Activated CD8-positive, alpha-beta T cell treated with anti-CD3 and anti-CD28 coated beads for 36 hours (primary cell): ENCODE data around the gene GIMAP5. TPM values are rescaled to one million over a fixed set of nuclear protein-coding genes. Genes with fewer than 3 reads are reported as not detected.
A peak's percentile ranks its signal among the peaks of the same experiment; 100 is the strongest.

Experiments used
- ATAC-seq: fragments of 200-7000 bp; cut with Tn5 transposase; one replicate; pipeline ENCODE4 v1.10.0; 2021; ENCODE audit warnings: mild to moderate bottlenecking, moderate library complexity
- CTCF ChIA-PET: fragments of 350-600 bp; sonication (Branson Sonifier 250); formaldehyde crosslinking; loops from one replicate; lab custom pipeline; 2021; ENCODE audit warnings: antibody characterized with exemption; lab: Charles Lee
- POLR2A ChIA-PET: fragments of 350-600 bp; sonication (Branson Sonifier 250); formaldehyde crosslinking; loops from one replicate; lab custom pipeline; 2021; ENCODE audit warnings: antibody characterized with exemption; lab: Charles Lee
- DNase-seq: peaks from one replicate; pipeline ENCODE4 v3.0.0-alpha.2; 2020
- H3K27ac Mint-ChIP-seq: one replicate; pipeline ENCODE4 v1.8.0; 2021; ENCODE audit warnings: mild to moderate bottlenecking, mixed read lengths
- H3K27me3 Mint-ChIP-seq: one replicate; pipeline ENCODE4 v1.8.0; 2021; ENCODE audit warnings: mixed read lengths
- H3K36me3 Mint-ChIP-seq: one replicate; pipeline ENCODE4 v1.8.0; 2021; ENCODE audit warnings: low read depth, mixed read lengths
- H3K4me1 Mint-ChIP-seq: one replicate; pipeline ENCODE4 v1.8.0; 2021; ENCODE audit warnings: low read depth, mixed read lengths
- H3K4me3 Mint-ChIP-seq: one replicate; pipeline ENCODE4 v1.8.0; 2021; ENCODE audit warnings: mild to moderate bottlenecking, moderate library complexity, mixed read lengths
- H3K9me3 Mint-ChIP-seq: one replicate; pipeline ENCODE4 v1.8.0; 2021; ENCODE audit warnings: mixed read lengths
- intact Hi-C: fragments of 100-400 bp; cut with micrococcal nuclease; formaldehyde crosslinking; loops from one replicate; pipeline ENCODE4 v1.10.0; 2022
- total RNA-seq, 2 experiments: library from RNA; stranded (reverse); gene quantifications; one replicate each; pipeline ENCODE4 v1.2.3, GENCODE V29; 2021
- TF ChIP-seq, protein P1 (sequence below): fragments of 200-600 bp; IDR thresholded peaks from one replicate; pipeline ENCODE4 v1.8.0; 2022; ENCODE audit warnings: antibody characterized with exemption, mild to moderate bottlenecking

GIMAP5 gene
- total RNA-seq, 2 experiments from 2014 or later: 37.6 to 40.7 TPM

GRCh38 chr7:150715293-150715692, 21.9 kb upstream of the GIMAP5 start:
- no peaks in the 10 kb centered on the region for H3K27me3 Mint-ChIP-seq
- TF ChIP-seq, protein P1, sequence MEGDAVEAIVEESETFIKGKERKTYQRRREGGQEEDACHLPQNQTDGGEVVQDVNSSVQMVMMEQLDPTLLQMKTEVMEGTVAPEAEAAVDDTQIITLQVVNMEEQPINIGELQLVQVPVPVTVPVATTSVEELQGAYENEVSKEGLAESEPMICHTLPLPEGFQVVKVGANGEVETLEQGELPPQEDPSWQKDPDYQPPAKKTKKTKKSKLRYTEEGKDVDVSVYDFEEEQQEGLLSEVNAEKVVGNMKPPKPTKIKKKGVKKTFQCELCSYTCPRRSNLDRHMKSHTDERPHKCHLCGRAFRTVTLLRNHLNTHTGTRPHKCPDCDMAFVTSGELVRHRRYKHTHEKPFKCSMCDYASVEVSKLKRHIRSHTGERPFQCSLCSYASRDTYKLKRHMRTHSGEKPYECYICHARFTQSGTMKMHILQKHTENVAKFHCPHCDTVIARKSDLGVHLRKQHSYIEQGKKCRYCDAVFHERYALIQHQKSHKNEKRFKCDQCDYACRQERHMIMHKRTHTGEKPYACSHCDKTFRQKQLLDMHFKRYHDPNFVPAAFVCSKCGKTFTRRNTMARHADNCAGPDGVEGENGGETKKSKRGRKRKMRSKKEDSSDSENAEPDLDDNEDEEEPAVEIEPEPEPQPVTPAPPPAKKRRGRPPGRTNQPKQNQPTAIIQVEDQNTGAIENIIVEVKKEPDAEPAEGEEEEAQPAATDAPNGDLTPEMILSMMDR: no peak
- ChIA-PET POLR2A (interaction anchor here (0.7 to 4.8 kb wide), 17 partner anchors 18 to 281 kb away, joined by 3 to 63 read pairs (median 4); partner anchors contain the start of genes GIMAP2, GIMAP5 and GIMAP7), CTCF (interaction anchor here (0.6 to 5.7 kb wide), 25 partner anchors 8 to 266 kb away, joined by 3 to 42 read pairs (median 4); partner anchors contain the start of genes GIMAP2, GIMAP4 and GIMAP7)
- H3K4me1 Mint-ChIP-seq: peaks cover 45% of the 10 kb centered on the region
- peak overlapping the region; percentile 78 for H3K4me3 Mint-ChIP-seq
- DNase-seq: peak; percentile 49
- H3K9me3 Mint-ChIP-seq: peaks cover 15% of the 10 kb centered on the region
- H3K27ac Mint-ChIP-seq: peak overlapping the region; percentile 85
- intact Hi-C loops: loop anchor here (5.0 kb wide), 2 partner anchors 33 to 48 kb away; no protein-coding TSS in a partner anchor
- ATAC-seq: peak; percentile 62
- peaks cover 53% of the 10 kb centered on the region for H3K36me3 Mint-ChIP-seq

DNA sequence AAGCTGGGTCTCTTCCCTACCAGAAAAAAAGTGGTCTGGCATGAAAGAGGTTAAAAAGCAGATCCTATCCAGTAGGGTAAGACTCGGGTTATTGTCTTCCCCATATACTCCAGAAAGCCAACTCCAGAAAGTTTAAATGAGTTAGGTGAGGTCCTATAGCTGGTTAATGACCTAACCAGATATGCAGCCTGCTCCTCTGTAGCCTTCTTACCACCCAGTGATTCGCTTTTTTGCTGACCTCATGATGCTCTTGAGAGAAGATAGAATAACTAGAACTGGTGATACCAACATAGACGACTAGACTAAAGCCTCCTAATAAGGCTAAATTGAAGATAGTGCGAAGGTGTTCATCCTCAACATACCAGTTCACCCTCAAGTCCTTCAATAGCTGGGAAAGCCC, 21.5 kb upstream of the GIMAP5 start:
- H3K36me3 Mint-ChIP-seq: peaks cover 58% of the 10 kb centered on the region
- peak; percentile 41 for ATAC-seq
- peak overlapping the region; percentile 85 for H3K27ac Mint-ChIP-seq

GRCh38 chr7:150716368-150716767, 20.9 kb upstream of the GIMAP5 start, which contains the start of gene GIMAP1:
Gene GIMAP1 (plus strand): TSS chr7:150716613. CDS start chr7:150719048, 2,435 bp downstream.
- intact Hi-C loops: loop anchor here (2.0 to 5.0 kb wide), 3 partner anchors 34 to 49 kb away; no protein-coding TSS in a partner anchor
- H3K27me3 Mint-ChIP-seq: no peaks in the 10 kb centered on the region
- H3K9me3 Mint-ChIP-seq: peaks cover 15% of the 10 kb centered on the region
- TF ChIP-seq, protein P1: no peak
- H3K4me3 Mint-ChIP-seq: peak within 1 kb of the TSS; percentile 78
- peak; percentile 69 for DNase-seq
- peaks cover 64% of the 10 kb centered on the region for H3K36me3 Mint-ChIP-seq
- H3K4me1 Mint-ChIP-seq: peaks cover 53% of the 10 kb centered on the region
- peak; percentile 60 for ATAC-seq
- ChIA-PET CTCF (interaction anchor here (0.9 to 5.7 kb wide), 20 partner anchors 9 to 267 kb away, joined by 3 to 42 read pairs (median 6); partner anchors contain the start of genes GIMAP2, GIMAP4 and GIMAP7), POLR2A (interaction anchor here (0.6 to 4.8 kb wide), 20 partner anchors 14 to 273 kb away, joined by 3 to 63 read pairs (median 4); partner anchors contain the start of genes GIMAP2, GIMAP5, GIMAP6 and GIMAP7)
- peak within 1 kb of the TSS; percentile 85 for H3K27ac Mint-ChIP-seq

More for the DNA sequence above, 21.5 kb upstream of the GIMAP5 start:
- Mint-ChIP-seq H3K4me1 (peaks cover 47% of the 10 kb centered on the region), H3K9me3 (peaks cover 15% of the 10 kb centered on the region), H3K27me3 (no peaks in the 10 kb centered on the region), H3K4me3 (peak overlapping the region; percentile 78)
- ChIA-PET CTCF (interaction anchor here (0.6 to 5.7 kb wide), 28 partner anchors 8 to 267 kb away, joined by 3 to 42 read pairs (median 4); partner anchors contain the start of genes GIMAP2, GIMAP4 and GIMAP7), POLR2A (interaction anchor here (0.7 to 4.8 kb wide), 20 partner anchors 14 to 273 kb away, joined by 3 to 63 read pairs (median 4); partner anchors contain the start of genes GIMAP2, GIMAP5, GIMAP6 and GIMAP7)
- no peak for DNase-seq
- intact Hi-C loops: loop anchor here (2.0 to 5.0 kb wide), 3 partner anchors 33 to 48 kb away; no protein-coding TSS in a partner anchor
- TF ChIP-seq, protein P1: no peak

DNA sequence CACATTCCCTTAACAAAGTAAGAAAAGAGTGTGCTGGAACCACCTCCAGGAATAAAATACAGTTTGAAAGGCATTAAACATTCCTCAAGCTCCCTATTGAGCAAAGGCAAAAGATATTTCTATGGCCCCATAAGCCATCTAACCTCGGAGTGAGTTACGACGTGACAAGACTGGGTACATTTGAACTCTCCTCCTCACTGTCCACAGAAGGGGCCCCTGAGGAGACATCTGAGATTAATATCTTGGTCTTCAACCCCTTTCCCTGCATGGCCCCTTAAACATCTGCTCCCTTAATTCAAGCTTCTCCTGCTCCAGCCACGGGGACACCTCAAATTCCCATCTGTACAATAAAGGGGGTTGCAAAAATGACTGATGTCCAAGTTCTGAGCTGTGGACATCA, 20.3 kb upstream of the GIMAP5 start:
- Mint-ChIP-seq H3K9me3 (peaks cover 15% of the 10 kb centered on the region), H3K4me1 (peaks cover 58% of the 10 kb centered on the region), H3K27ac (peak overlapping the region; percentile 85), H3K4me3 (peak overlapping the region; percentile 78), H3K27me3 (no peaks in the 10 kb centered on the region), H3K36me3 (peaks cover 69% of the 10 kb centered on the region)
- ChIA-PET CTCF (interaction anchor here (0.8 to 5.7 kb wide), 13 partner anchors 8 to 235 kb away, joined by 3 to 42 read pairs (median 5); partner anchors contain the start of genes GIMAP2 and GIMAP4), POLR2A (interaction anchor here (0.6 to 4.8 kb wide), 15 partner anchors 9 to 266 kb away, joined by 3 to 63 read pairs (median 7); partner anchors contain the start of genes GIMAP2, GIMAP5, GIMAP6 and GIMAP7)
- no peak for DNase-seq
- intact Hi-C loops: loop anchor here (2.0 to 5.0 kb wide), 3 partner anchors 35 to 50 kb away; no protein-coding TSS in a partner anchor
- TF ChIP-seq, protein P1: no peak
- no peak for ATAC-seq
